GM18861 (cell line): ENCODE measurements around the gene CDH20.
"Not testable (repeated sequence)": the region's sequence is repeated elsewhere in the genome, so short reads cannot be mapped to it uniquely, and the experiment has no call there.

Experiments
- ATAC-seq: cut with Tn5 transposase; IDR thresholded peaks from one replicate; pipeline ENCODE4 v1.9.1; 2021; ENCODE audit not compliant: unreplicated experiment

The CDH20 gene

DNA sequence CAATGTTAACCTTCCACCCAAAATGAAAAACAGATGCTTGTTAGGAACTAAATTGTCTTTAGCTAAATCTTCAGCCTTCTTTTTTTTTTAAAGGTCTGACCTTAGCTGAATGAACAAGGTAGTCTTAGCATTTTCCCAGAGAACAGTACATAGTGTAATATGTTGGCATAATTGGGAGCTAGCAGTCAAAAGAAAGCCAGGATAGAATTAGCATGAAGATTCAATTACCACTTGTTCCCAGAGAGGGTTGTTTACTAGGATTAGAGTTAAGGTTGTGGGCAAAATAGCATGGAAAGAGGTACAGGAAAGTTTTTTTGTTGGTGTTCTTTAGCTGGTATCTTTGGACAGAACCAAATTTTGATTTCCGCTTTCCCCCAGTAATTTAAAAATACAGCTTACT lies 6.9 kb downstream of the CDH20 start:
- no peak for ATAC-seq

DNA sequence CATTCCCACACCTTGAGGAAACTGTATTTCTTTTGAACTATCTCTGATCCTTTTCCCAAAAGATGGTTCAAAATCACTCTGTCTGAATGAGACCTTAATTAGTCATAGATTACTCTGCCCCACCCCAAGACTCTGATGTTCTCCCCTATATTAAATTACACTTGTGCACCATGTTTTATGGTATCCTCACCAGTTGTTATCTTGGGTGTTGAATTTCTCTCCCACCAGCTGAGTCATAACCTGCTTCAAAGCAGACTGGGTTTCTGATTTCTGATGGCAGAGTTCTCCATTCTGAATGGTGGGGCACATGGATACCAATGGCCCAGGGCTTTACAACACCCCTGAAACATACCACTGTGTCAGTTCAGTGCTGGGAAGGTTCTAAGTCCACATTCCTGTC lies 15.0 kb downstream of the CDH20 start:
- no peak for ATAC-seq

DNA sequence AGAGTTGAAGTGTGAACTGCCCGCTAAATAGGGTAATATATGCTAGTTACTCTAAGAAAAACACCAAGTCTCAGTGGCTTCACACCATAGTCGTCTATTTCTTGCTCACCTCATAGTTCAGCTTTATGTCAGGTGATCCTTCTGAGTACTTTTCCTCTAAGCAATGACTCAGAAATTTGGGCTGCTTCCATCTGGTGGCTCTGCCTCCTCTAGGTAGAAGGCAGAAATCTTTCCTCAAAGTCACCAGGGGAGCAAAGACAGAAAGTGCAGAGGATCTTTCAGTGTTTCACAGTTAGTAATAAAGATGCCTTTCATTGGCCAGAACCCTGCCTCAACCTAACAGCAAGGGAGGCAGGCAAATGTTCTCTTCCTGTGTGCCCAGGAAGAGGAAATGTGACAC lies 17.3 kb downstream of the CDH20 start:
- no peak for ATAC-seq

DNA sequence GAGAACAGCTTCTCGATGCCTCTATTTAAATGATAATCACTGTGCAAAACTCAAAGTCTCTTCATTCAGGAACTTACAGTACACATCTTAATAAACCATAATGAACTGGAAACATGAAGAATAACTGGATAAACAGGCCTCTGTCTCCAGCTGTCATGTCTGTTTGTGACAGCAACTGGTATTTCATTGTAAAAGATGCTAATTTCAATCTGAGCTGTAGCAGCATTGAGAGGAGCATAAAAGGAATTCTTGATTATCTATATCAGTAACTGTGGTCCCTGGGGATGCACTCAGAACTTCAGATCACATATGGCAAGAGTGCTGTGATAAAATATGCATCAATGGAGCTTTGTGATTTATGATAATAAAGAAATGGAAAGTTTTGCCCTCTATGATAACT lies 18.8 kb downstream of the CDH20 start:
- no peak for ATAC-seq

DNA sequence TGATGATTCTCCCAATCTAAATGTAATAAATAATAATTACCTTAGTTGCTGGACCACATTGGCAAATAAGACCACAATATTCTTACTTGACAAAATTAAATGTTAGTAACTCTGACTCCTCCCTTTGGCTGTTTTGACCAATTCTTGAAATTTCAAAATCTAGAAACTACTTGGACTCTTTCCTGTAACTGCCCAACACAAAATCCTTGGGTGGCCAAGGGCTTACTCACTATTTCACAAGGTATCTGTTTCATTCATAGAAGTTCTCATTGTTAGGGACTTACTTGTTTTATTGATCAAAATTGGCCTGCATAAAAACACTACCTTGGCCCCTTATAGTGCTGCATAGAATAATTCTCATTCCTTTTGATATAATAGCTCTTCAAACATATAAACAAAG lies 19.4 kb downstream of the CDH20 start:
- ATAC-seq, result no peak

DNA sequence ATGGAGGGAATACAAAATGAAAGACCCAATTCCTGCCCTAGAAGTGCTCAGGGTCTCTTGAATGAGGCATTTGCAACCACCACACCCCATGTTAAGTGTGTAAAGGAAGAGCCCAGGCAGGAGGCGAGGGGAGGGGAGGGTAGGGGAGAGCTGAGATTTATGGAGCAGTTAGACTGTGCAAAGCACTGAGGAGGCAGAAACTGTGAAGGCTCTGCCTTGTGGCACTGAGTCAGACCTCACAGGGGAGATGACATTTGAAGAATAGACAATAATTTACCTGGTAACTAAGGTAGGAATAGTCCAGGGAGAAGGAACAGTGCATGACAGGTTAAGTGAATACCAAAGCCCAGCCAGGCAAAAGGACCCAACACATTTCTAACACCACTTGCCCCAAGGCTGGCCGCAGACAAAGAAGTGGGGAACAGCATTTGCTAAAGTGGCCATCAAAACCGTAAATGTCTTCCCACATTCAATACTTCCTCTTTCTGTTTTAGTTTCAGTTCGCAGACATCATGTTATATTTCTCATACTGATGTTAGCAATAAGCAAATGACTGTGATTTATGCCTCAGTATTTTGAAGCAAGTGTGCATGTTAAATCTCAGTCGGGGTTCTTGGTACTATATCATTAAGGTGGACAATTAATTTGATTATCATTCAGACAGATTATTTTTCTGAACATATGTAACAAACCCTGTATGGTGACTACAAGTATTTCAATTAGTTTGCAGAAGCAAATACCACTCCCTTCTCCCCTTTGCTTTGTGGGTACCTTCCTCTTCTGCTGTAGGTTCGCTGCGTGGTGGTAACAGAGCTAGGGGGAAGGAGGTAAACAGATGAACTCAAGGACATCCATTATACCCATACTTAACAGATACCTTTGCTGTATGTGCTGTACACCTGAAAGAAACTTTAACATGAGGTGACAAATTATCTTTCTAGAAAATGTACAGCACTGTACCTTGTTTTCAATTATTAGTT lies 27.5 kb downstream of the CDH20 start:
- peak; percentile 99 for ATAC-seq

DNA sequence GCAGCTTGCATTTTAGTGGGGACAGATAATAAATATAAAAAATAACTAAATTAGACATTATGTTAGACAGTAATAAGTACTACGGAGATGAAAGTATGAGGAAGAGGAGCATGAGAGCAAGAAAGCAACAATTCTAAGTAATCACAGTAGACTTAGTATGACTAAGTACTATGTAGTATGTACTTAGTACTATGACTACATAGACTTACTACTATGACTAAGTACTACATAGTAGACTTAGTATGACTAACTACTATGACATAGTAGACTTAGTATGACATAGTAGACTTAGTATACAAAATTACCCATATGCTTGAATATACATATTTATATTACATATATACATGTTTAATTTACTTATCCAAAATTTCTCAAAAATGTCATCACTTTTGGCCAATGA lies 29.3 kb downstream of the CDH20 start:
- ATAC-seq, result no peak

DNA sequence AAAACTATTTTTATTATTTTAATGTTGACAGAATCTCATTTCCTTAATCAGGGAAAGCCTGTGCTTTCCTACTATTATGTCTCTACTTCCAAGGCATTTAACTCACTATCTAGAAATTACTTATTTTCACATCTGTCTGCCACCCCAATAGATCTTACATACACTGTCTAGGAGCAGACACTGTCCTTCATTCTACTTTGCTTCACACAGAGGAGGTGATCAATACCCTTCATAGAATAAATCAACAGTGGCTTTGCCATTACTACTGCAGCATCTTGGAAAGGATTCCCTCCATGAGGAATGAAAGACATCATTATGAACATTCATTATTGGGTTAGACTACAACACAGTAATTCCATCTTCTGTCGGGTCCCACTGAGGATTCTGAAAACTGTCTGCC lies 31.7 kb downstream of the CDH20 start:
- ATAC-seq, result no peak

DNA sequence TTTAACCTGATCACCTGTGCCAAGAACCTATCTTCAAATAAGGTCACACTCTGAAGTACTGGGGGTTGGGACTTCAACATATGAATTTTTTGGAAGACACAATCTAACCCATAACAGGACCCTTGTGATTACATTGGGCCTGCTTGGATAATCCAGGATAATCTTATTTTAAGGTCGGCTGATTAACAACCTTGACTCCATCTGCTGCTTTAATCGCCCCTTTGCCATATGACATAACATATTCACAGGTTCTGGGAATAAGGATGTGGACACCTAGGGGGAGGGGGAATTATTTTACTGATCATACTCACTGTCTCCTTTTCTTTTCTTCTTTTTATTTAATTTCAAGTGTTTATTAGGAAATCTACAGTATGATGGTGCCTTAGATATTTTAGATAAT lies 34.8 kb downstream of the CDH20 start:
- no peak for ATAC-seq

DNA sequence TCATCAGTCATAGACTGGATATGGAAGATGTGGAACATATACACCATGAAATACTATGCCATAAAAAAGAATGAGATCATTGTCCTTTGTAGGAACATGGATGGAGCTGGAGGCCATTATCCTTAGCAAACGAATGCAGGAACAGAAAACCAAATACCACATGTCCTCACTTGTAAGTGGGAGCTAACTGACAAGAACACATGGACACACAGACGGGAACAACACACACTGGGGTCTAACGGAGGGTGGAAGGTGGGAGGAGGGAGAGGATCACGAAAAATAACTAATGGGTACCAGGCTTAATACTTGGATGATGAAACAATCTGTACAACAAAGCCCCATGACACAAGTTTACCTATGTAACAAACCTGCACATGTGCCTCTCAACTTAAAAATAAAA lies 36.4 kb downstream of the CDH20 start:
- ATAC-seq, result not testable (repeated sequence)

DNA sequence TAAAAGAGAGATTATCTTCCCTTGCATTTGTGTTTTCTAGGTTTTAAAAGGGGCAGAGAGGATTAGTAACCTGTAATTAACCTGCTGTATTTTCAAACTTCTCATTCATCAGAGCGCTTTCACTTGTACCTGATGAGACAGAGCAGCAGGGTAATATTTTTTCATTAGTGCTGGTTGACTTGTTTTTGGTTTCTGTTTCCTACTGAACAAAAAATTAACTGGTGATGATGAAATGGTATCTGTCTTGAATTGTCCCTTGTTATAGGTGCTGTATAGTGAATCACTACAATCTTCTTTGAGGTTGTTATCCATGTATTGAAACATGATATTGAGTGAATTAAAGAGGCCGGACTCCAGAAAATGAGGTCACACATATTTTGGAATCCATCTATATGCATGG lies 37.9 kb downstream of the CDH20 start:
- ATAC-seq, result no peak

DNA sequence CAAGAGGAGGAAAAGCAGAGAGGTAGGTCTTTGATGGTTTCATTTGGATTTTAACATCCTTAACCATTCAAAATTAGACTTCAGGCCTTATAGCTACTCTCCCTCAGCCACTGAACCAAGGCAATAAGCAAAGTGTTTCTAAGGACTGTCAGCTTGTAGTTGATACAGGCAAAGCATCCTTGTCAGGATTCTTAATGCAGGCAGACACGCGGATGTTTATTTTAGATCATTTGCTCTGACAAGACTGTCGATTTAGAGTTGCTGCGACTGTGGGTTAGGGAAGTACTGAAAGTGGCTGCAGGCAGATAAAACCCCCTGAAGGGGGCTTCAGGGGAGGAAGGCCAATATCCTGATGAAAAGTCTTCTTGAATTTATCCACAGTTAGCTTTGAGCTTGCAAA lies 46.6 kb downstream of the CDH20 start:
- ATAC-seq, result no peak

DNA sequence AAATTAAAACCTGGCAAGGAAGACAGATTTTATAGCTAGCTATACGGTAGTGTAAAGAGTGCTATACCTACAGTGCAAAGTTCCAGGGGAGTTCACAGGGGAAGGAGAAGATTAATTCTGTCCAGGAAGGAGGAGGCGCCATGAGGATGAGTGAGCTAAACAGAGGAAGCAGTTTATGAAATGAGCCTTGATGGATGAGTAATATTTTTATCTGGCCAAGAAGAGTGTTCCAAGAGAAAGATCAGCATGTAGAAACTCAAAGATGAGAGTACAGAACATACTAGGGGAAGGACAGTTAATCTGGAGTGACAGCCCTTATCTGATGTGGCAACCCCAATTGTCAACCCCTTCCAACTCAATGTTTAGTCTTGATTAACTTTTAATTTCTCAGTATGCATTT lies 54.8 kb downstream of the CDH20 start:
- ATAC-seq, result no peak

DNA sequence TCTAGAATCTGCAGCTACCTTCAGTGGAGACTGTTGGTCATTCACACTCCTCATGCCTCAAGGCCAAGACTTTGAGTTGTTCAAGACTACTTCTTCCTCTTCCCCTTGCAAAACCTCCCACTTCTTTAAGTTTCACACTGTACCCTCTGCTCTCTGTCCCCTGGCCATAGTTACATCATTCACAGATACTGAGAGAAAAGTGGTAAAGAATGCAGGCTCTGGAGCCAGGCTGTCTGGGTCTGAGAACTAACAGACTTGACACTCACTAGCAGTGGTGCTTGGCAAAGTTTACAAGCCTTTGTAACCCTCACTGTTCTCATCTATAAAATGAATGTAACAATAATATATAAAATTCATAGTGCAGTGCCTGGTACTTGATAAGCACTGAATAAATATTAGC lies 61.8 kb downstream of the CDH20 start:
- no peak for ATAC-seq

DNA sequence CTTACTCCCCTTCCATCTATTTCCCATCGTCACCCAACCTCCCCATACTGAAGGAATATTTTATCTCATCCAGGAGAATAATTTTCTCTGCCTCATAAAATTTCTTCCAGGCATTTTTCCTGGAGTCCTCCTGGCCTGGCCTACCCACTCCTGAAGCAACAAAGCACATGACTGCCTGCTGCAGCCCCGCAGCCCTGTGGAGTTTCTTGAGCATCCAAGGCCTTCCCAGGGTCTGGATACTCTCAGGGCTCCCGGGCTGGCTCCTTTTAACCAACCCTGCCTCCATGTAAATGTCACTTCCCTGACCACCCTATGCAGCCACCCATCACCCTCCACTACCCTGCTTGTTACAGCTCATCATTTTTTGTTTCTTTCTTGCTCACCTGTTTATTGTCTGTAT lies 64.0 kb downstream of the CDH20 start:
- ATAC-seq, result no peak

DNA sequence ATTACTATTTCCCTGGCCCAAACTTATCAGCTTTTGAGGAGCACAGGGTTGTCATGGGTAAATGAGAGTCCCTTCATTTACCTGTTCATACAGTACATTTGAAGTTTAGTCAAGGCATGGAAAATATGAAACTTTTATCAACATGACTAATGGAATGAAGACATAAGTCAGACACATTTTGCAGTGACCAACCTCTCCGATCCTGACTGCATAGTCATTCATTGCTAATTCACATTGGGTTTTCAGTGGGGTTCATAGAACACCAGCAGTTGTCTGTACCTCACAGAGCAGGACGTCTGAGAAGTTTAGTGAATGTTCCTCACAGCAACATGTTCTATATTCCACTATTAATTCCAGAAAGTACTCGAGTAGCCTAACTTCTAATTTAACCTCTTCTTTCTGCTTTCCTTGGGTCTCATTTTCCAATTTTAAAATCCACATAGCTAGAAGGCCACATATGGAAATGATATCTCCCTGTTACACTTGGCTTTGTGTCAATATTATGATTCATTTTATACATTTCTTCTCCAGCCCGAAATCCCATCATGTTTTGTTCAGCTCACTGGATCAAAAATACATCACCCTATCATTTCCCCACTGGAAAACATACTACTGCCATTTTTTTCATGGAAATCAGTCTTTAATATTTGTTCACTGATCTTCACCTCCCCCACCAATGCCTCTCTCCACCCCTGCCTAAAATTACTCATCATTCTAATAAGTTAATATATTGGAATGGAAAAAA lies 65.9 kb downstream of the CDH20 start:
- no peak for ATAC-seq

DNA sequence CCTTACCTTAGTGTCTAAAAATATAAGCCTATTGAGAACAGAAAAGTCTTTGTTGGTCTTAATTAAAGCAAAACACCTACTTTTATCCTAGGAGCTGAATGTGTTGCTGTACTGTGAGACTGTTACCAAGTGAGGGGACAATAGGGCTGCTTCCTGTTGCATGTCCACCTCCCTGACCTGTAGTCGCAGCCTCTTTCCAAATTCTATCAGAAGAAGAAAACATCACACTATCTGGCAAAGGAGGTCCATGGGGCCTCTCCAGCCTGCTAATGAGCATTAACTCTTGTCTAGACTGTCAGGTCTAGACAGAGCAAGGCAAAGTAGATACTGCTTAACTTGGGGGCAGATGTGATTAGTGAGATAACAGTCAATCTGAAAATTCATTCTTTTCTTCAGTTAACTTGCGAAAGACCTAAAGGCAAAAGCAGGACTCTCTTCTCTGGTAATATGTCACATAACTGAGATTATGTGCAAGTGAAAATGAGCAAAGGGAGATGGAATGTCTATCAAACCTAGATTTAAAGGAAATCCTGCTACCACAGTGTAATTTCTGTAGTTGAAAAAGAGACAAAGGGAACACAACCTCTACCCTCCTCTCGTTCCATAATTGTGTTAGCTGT lies 66.9 kb downstream of the CDH20 start:
- ATAC-seq, result no peak

DNA sequence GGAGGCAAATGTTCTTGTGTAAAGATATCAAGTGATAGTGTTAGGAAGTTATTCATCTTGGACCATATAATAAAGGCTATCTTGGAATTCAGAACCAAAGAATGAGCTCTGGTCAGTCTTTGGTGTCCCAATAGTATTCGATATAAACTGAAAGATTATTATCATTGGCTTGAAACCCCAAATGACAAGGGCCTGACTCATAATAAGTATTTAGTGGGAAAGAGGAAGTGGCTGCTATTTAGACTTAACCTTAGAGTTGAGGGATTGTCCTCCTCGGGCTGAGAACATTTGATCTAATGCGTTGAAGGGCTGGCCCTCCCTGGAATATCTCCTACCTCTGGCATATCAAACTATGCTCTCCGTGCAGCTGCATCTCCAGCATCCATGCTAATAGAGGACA lies 67.5 kb downstream of the CDH20 start:
- ATAC-seq, result no peak

DNA sequence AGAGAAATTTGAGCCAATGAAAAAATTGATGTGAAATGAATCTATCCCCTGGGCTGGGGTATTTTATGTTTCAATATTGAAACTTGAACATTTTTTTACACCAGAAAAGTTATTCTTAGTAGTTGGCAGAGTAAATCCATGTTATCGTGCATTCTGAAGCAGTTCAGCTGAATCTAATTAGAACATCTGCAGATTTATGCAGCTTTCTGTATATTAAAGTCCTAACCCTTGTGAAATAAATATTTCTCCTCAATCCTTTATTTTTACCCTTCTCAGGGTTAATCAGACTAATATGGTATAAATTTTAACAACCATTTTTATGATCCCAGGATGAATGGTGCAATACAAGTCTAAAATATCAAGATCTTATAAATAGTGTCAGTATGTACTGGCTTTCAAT lies 69.5 kb downstream of the CDH20 start:
- no peak for ATAC-seq

DNA sequence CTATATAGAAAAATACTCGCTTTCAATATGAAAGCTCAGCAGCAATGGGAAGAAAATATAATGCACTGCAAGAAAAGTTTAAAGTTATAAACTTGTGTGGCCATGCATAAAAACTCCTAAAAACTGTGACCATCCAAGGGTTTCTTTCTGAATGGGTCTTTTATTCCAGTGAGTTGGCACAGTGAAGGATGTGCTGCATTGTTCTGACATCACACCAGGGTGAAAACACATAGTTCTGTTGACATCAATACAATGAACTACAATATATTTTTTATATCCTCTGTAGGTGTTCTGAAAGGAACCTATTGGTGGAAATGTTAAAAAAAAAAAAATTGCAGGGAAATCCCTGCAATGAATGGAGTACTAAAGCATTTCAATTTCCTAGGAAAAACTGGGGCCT lies 80.2 kb downstream of the CDH20 start:
- ATAC-seq, result no peak

DNA sequence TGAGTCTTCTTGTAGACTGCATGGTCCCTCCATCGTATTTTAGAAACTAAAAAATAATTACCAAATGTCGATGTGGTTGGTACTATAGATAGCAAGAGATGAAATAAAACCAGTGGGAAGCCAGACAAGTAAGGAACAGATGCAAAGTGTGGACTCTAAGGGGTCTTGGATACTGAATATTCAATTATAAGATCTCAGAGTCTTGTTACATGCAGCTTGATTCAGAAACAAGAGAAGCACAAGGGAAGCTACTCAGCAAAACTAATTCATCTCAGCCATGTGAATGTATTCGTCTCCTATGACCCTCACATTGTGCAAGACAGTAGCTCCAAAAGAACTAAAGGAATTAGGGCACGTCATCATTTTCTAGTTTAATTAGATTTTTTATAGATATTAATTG lies 80.9 kb downstream of the CDH20 start:
- ATAC-seq, result no peak

DNA sequence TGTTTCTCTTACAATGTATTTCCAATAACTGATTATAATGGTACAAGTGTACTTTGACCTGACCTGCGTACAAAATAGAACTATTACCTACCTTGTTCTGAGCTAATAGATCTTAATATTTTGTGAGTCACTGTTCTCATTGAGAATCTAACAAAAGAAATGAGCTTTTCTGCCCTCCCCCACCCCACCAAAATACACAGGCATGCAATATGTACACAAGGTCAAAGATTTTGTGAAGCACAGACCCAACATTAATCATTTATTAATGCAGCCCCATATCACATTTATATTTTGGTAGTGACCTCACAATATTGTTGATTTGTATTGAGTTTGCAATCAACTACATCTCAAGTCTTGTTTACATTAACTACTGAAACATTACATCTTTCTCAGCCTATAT lies 86.5 kb downstream of the CDH20 start:
- no peak for ATAC-seq
